Liver (tissue), 3 donors: ENCODE measurements around the gene NELFCD.

Experiments
- EGR1 ChIP-seq, 2 donors: IDR thresholded peaks; 2 replicates each; pipeline ENCODE4 v1.6.1; 2016 to 2018; ENCODE audit warnings: antibody characterized with exemption in 2 of 2, low read depth in 2 of 2
- HNF4G ChIP-seq: IDR thresholded peaks from 2 replicates; pipeline ENCODE4 v1.6.1; 2016; ENCODE audit warnings: antibody characterized with exemption
- SP1 ChIP-seq: IDR thresholded peaks from 2 replicates; pipeline ENCODE4 v1.6.1; 2018; ENCODE audit warnings: antibody characterized with exemption, mild to moderate bottlenecking
- TF ChIP-seq, protein P1 (sequence below): fragments of 150-350 bp; IDR thresholded peaks from 2 replicates; pipeline ENCODE4 v1.5.1; 2017; ENCODE audit warnings: improper control_type of control experiment, low read depth, low read length; ENCODE audit not compliant: missing input control
- TF ChIP-seq, protein P2 (sequence below): IDR thresholded peaks from 2 replicates; pipeline ENCODE4 v1.6.1; 2016; ENCODE audit warnings: antibody characterized with exemption, mild to moderate bottlenecking
- donor health status: healthy.
- donor health status: healthy.

DNA sequence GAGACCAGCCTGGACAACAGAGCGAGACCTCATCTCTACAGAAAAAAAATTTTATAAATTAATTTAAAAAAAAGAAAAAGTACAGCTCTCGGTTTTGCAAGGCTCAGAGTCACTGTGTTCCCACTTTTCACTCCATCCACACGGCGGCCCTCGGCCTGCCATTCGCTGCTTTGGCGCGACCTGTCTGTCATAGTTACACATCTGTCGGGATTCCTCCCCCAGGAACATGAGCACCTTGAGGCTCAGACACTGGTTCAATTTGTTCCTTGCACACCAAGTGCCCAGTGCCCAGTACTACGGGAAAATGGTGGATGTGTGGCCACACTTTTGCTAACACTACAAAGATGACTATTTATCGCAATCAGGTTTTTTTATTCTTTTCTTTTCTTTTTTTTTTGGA lies 17.6 kb downstream of the NELFCD start:
- no peak for TF ChIP-seq EGR1 (IDR thresholded peaks at IDR 0.05; ENCODE audit: low read depth in 2 of 2)
- no peak for TF ChIP-seq SP1
- TF ChIP-seq, protein P1, sequence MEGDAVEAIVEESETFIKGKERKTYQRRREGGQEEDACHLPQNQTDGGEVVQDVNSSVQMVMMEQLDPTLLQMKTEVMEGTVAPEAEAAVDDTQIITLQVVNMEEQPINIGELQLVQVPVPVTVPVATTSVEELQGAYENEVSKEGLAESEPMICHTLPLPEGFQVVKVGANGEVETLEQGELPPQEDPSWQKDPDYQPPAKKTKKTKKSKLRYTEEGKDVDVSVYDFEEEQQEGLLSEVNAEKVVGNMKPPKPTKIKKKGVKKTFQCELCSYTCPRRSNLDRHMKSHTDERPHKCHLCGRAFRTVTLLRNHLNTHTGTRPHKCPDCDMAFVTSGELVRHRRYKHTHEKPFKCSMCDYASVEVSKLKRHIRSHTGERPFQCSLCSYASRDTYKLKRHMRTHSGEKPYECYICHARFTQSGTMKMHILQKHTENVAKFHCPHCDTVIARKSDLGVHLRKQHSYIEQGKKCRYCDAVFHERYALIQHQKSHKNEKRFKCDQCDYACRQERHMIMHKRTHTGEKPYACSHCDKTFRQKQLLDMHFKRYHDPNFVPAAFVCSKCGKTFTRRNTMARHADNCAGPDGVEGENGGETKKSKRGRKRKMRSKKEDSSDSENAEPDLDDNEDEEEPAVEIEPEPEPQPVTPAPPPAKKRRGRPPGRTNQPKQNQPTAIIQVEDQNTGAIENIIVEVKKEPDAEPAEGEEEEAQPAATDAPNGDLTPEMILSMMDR = no peak
- TF ChIP-seq, protein P2, sequence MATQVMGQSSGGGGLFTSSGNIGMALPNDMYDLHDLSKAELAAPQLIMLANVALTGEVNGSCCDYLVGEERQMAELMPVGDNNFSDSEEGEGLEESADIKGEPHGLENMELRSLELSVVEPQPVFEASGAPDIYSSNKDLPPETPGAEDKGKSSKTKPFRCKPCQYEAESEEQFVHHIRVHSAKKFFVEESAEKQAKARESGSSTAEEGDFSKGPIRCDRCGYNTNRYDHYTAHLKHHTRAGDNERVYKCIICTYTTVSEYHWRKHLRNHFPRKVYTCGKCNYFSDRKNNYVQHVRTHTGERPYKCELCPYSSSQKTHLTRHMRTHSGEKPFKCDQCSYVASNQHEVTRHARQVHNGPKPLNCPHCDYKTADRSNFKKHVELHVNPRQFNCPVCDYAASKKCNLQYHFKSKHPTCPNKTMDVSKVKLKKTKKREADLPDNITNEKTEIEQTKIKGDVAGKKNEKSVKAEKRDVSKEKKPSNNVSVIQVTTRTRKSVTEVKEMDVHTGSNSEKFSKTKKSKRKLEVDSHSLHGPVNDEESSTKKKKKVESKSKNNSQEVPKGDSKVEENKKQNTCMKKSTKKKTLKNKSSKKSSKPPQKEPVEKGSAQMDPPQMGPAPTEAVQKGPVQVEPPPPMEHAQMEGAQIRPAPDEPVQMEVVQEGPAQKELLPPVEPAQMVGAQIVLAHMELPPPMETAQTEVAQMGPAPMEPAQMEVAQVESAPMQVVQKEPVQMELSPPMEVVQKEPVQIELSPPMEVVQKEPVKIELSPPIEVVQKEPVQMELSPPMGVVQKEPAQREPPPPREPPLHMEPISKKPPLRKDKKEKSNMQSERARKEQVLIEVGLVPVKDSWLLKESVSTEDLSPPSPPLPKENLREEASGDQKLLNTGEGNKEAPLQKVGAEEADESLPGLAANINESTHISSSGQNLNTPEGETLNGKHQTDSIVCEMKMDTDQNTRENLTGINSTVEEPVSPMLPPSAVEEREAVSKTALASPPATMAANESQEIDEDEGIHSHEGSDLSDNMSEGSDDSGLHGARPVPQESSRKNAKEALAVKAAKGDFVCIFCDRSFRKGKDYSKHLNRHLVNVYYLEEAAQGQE = no peak
- no peak for TF ChIP-seq HNF4G
